Inflammatory macrophage treated with lipopolysaccharide for 4 hours (primary cell): ENCODE measurements around the gene SHISAL2B.
"Not testable (repeated sequence)": the region's sequence is repeated elsewhere in the genome, so short reads cannot be mapped to it uniquely, and the experiment has no call there.

Experiments used
- DNase-seq: peaks from one replicate; pipeline ENCODE4 v3.0.0-alpha.2; 2020

SHISAL2B gene

GRCh38 chr5:64706074-64706473 is 15.8 kb downstream of the SHISAL2B start:
- DNase-seq: not testable (repeated sequence)

DNA sequence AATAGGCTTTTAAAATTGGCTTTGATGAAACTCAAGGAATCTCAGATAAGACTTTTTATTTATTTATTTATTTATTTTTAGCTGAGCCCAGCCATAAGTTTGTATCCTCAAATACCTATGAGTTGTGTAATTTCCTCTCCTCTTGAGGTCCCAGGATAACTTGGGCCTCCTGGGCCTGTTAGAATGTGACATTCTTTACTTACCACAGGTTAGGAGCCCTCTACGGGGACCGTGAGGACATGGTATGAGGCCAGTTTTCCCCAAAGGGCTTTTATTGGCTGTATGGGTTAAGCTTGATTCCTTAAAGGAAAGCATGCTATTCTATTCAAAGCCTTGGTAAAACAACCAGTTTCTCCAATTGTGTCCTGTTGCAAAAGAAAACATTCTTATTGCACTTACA is 16.9 kb downstream of the SHISAL2B start:
- no peak for DNase-seq

DNA sequence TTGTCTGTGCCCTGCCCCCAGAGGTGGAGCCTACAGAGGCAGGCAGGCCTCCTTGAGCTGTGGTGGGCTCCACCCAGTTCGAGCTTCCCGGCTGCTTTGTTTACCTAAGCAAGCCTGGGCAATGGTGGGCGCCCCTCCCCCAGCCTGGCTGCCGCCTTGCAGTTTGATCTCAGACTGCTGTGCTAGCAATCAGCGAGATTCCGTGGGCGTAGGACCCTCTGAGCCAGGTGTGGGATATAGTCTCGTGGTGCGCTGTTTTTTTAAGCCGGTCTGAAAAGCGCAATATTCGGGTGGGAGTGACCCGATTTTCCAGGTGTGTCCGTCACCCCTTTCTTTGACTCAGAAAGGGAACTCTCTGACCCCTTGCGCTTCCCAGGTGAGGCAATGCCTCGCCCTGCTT is 24.2 kb downstream of the SHISAL2B start:
- DNase-seq: not testable (repeated sequence)

- no peak for DNase-seq
Measured at GRCh38 chr5:64722588-64722987, 32.3 kb downstream of the SHISAL2B start.

- DNase-seq: no peak
Measured at GRCh38 chr5:64727150-64727549, 36.8 kb downstream of the SHISAL2B start.

DNA sequence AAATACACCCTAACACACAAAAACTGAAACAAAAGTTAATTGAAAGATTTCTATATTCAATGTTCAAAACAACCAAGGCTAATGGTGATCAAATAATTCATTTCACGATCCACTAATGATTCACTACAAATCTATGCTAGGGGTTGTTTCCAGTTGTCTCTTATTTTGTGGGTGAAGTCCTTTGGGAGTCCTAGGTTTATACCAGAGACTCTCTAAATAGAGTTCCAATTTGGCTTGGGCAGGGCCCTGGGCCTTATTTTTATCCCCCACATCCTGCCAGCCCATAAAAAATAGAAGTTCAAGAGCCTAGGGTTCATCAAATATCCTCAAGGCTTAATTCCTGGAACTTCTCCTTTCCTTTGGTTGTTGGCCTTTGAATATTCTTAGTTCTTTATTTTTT is 52.1 kb downstream of the SHISAL2B start:
- no peak for DNase-seq

- no peak for DNase-seq
Measured at GRCh38 chr5:64742821-64743220, 52.5 kb downstream of the SHISAL2B start.

DNA sequence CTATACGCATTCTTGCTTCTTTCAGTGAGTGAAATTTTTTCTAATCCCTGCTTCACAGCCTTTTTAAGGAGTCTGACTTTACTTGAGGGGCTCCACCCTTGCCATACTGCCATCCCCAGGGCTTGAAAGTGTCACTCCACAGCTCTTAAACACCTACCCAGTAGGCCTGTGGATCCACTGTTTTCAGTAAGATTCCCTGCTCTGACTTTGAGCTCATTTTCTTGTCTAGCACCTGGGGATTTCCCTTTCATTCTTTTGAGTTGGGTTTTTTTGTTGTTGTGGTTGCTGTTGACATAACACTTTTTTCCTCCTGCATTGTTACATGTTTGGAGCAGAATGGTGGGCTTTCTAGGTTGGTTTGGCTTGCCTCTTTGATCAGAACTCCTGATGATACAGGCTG is 54.6 kb downstream of the SHISAL2B start:
- no peak for DNase-seq

- no peak for DNase-seq
Measured at GRCh38 chr5:64746446-64746845, 56.1 kb downstream of the SHISAL2B start.

GRCh38 chr5:64749385-64749784 is 59.1 kb downstream of the SHISAL2B start:
- no peak for DNase-seq

DNA sequence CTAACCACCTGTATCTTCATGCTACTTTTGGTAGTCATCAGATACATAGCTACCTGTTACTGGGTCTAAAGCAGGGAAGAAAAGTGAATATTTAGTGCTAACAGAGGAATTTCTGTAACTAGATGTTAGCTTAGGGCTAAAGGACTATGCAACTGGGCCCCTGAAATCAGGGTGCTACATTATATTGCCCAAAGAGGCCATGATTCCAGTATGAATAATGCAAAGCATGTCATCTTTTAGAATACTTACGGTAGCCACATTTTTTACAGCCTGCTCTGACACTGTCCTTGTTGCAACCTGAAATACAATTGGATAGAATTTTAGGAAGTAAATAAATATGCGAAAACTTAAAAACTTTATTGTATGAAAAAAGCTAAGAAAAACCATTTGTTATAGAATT is 63.8 kb downstream of the SHISAL2B start:
- no peak for DNase-seq

- no peak for DNase-seq
Measured at GRCh38 chr5:64758901-64759300, 68.6 kb downstream of the SHISAL2B start.

- no peak for DNase-seq
Measured at GRCh38 chr5:64759960-64760660, 69.8 kb downstream of the SHISAL2B start.

- DNase-seq: no peak
Measured at GRCh38 chr5:64763948-64764503, 73.7 kb downstream of the SHISAL2B start.

DNA sequence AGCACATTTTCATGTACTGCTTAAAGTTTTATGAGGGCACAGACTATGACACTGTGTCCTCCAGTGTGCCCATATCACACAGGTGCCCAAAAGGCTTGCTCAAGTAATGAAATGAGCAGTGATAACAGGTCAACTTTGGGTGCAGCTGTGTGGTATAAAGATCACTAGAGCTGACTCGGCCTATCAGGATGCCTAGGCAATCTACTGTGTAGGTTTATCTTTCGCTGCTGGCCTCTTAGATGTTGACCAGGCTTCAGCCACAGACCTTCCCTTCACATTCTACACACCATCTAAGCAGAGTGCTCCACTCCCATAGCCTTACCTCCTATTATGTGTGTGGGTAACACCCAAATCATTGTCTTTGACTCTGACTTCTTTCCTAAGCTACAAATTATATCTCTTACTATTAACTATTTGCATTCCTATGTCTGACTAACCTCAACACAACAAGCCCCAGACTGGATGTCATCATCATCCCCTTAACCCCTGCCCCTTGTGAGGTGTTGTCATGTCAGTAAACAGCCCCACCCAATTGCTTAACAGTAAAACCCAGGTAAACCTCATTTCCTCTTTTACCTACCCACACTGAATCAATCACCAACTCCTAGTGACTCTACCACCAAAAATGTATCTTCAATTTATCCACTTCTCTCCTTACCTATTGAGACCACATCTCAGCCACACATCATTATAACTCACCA is 75.7 kb downstream of the SHISAL2B start:
- no peak for DNase-seq

- peak; percentile 32 for DNase-seq
Measured at GRCh38 chr5:64766941-64767340, 76.6 kb downstream of the SHISAL2B start.
